ENCODE results near the gene AKAP7. TPM values are rescaled to one million over a fixed set of nuclear protein-coding genes. Genes with fewer than 3 reads are reported as not detected.
A peak's percentile ranks its signal among the peaks of the same experiment; 100 is the strongest.

Gene AKAP7
- total RNA-seq, 1 donor from 2014 or later = 4.5 TPM

DNA sequence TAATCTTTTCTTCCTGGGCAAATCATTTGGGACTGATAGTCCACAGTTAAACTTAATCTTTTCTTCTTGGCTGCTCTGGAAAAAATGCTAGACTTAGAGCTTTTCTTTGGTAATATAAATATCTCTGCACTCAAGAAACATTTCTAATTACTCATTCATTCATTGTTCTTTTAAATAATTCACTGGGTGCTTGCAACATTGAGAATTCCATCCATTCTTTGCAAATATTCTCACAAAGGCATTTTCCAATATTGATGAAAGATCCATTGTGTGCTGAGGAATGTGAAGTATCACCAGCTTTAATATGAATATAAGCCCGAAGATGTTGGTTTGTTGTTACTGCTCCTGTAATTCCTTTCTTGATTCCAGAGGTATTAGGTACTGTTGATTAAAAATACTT, 38.4 kb downstream of the AKAP7 start:
- no peak overlapping the region for H3K4me3 Mint-ChIP-seq (ENCODE audit: unreplicated experiment)
- H3K36me3 Mint-ChIP-seq (ENCODE audit: unreplicated experiment) = peaks cover 4% of the 10 kb centered on the region
- no peak for DNase-seq (ENCODE audit: extremely low spot score, unreplicated experiment)
- no peak overlapping the region for H3K27ac Mint-ChIP-seq (ENCODE audit: unreplicated experiment)
- TF ChIP-seq, protein P1, sequence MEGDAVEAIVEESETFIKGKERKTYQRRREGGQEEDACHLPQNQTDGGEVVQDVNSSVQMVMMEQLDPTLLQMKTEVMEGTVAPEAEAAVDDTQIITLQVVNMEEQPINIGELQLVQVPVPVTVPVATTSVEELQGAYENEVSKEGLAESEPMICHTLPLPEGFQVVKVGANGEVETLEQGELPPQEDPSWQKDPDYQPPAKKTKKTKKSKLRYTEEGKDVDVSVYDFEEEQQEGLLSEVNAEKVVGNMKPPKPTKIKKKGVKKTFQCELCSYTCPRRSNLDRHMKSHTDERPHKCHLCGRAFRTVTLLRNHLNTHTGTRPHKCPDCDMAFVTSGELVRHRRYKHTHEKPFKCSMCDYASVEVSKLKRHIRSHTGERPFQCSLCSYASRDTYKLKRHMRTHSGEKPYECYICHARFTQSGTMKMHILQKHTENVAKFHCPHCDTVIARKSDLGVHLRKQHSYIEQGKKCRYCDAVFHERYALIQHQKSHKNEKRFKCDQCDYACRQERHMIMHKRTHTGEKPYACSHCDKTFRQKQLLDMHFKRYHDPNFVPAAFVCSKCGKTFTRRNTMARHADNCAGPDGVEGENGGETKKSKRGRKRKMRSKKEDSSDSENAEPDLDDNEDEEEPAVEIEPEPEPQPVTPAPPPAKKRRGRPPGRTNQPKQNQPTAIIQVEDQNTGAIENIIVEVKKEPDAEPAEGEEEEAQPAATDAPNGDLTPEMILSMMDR (IDR thresholded peaks at IDR 0.05) = no peak
- H3K27me3 Mint-ChIP-seq (ENCODE audit: unreplicated experiment) = no peaks in the 10 kb centered on the region
- peaks cover 20% of the 10 kb centered on the region for H3K4me1 Mint-ChIP-seq (ENCODE audit: unreplicated experiment)
- no peaks in the 10 kb centered on the region for H3K9me3 Mint-ChIP-seq (ENCODE audit: unreplicated experiment)

DNA sequence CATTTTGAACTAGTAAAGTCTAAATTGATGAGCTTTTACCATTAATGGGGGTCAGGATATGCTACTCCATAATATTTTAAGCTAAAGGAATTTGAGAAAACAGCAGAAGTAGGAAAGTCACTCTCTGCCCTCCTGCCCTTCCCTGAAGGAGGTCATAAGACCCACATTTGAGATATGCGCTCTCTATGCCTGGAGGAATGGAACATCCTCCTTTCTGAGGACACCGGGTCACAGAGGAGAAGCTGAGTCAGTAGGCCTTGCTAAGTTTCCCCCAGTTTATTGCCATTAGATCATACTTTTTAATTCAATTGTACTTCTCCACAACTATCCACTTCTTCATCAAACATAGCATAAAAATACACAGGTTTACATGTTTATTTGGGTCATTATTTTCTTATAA, 40.3 kb downstream of the AKAP7 start:
- peaks cover 18% of the 10 kb centered on the region for H3K4me1 Mint-ChIP-seq (ENCODE audit: unreplicated experiment)
- DNase-seq (ENCODE audit: extremely low spot score, unreplicated experiment) = no peak
- no peaks in the 10 kb centered on the region for H3K9me3 Mint-ChIP-seq (ENCODE audit: unreplicated experiment)
- H3K27me3 Mint-ChIP-seq (ENCODE audit: unreplicated experiment) = no peaks in the 10 kb centered on the region
- no peak overlapping the region for H3K27ac Mint-ChIP-seq (ENCODE audit: unreplicated experiment)
- peaks cover 8% of the 10 kb centered on the region for H3K36me3 Mint-ChIP-seq (ENCODE audit: unreplicated experiment)
- TF ChIP-seq, protein P1 (IDR thresholded peaks at IDR 0.05) = no peak
- no peak overlapping the region for H3K4me3 Mint-ChIP-seq (ENCODE audit: unreplicated experiment)

DNA sequence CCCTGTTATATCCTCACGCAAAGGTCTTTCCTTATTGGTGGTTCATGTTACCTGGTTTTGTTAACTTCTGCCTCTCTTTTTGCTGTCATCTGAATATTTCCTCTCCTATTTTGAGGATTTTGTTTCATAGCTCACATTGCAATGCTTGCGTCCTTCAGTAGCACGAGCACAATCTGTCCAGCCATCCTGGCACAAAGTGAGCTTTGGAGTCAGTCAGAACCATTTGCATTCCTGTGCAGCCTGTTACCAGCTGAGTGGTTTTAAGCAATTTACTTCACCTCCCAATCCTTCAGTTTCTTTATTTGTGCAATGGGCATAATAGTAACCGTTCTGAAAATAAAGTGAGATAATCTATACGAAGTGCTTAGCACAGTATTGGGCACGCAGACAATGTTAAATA, 42.7 kb downstream of the AKAP7 start:
- Mint-ChIP-seq H3K9me3 (ENCODE audit: unreplicated experiment) (no peaks in the 10 kb centered on the region), H3K27me3 (ENCODE audit: unreplicated experiment) (no peaks in the 10 kb centered on the region), H3K27ac (ENCODE audit: unreplicated experiment) (no peak overlapping the region), H3K4me1 (ENCODE audit: unreplicated experiment) (peaks cover 15% of the 10 kb centered on the region), H3K4me3 (ENCODE audit: unreplicated experiment) (no peak overlapping the region), H3K36me3 (ENCODE audit: unreplicated experiment) (peaks cover 8% of the 10 kb centered on the region)
- TF ChIP-seq, protein P1 (IDR thresholded peaks at IDR 0.05) = no peak
- DNase-seq (ENCODE audit: extremely low spot score, unreplicated experiment) = no peak

DNA sequence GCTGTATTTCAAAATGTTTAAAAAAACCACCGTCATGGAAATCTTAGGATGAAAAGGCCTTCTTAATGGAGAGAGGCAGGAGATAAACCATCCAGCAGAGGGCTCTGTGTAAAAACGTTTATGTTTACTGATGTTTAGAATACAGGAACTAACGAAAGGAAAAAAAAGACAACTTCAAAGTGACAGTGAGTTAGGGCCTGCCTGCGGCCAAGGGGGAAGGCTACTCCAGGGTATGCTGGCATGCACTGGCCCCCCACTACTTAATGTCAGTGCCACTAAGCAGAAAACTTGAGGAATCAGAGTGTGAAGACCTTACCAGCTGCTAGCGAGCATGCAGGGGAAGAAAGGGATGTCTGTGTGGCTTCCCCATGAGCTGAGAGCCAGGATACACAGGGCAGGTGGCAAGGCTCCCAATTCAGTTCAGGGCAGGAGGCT, 47.7 kb downstream of the AKAP7 start:
- Mint-ChIP-seq H3K36me3 (ENCODE audit: unreplicated experiment) (peaks cover 10% of the 10 kb centered on the region), H3K27me3 (ENCODE audit: unreplicated experiment) (no peaks in the 10 kb centered on the region), H3K9me3 (ENCODE audit: unreplicated experiment) (peaks cover 4% of the 10 kb centered on the region), H3K4me1 (ENCODE audit: unreplicated experiment) (peaks cover 4% of the 10 kb centered on the region), H3K27ac (ENCODE audit: unreplicated experiment) (no peak overlapping the region), H3K4me3 (ENCODE audit: unreplicated experiment) (no peak overlapping the region)
- TF ChIP-seq, protein P1 (IDR thresholded peaks at IDR 0.05) = peak; percentile 60
- DNase-seq (ENCODE audit: extremely low spot score, unreplicated experiment) = no peak

DNA sequence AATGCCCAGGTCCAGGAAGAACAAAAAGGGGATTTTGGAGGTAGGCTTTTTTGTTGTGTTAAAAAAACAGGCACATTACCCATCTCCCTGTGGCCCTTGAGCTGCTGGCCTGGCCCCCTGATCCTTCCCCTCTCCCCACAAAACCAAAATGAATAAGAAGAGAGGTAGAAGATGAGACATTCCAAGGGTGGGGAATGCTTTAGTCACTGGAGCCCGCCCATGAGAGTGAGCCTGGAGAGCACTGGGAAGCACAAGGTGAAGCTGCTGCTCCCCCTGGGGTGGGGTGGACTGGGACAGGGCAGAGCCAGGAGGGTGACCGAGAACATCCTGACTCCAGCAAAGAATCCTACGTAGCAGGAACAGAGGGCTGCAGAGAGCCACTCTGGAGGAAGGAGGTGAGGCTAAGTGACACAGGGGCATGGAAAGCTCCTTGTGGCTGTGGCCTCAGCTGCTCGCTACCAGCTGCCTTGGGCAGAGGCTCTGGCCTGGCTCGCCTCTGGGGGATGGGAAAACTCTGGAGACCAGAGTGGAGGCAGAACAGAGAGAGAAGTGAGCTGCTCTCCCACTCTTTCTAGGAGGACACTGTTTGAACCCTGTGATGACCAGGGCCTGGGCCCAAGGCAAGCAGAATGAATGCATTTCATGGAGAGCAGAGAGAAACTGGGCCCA, 48.3 kb downstream of the AKAP7 start:
- H3K4me3 Mint-ChIP-seq (ENCODE audit: unreplicated experiment) = no peak overlapping the region
- H3K27me3 Mint-ChIP-seq (ENCODE audit: unreplicated experiment) = no peaks in the 10 kb centered on the region
- peaks cover 10% of the 10 kb centered on the region for H3K36me3 Mint-ChIP-seq (ENCODE audit: unreplicated experiment)
- no peak for DNase-seq (ENCODE audit: extremely low spot score, unreplicated experiment)
- no peak overlapping the region for H3K27ac Mint-ChIP-seq (ENCODE audit: unreplicated experiment)
- peaks cover 4% of the 10 kb centered on the region for H3K4me1 Mint-ChIP-seq (ENCODE audit: unreplicated experiment)
- peaks cover 4% of the 10 kb centered on the region for H3K9me3 Mint-ChIP-seq (ENCODE audit: unreplicated experiment)
- TF ChIP-seq, protein P1 (IDR thresholded peaks at IDR 0.05) = no peak
